HEK293 (cell line): ENCODE results near the gene KRTAP9-8.
"Not testable (repeated sequence)": the region's sequence is repeated elsewhere in the genome, so short reads cannot be mapped to it uniquely, and the experiment has no call there.

Source experiments
- CTCF ChIA-PET: fragments of 350-600 bp; formaldehyde crosslinking; extraction: SDS; loops from one replicate; lab custom pipeline; 2021; ENCODE audit warnings: antibody characterized with exemption; lab: Yijun Ruan, JAX
- POLR2A ChIA-PET: fragments of 300-600 bp; formaldehyde crosslinking; extraction: SDS; loops from one replicate; lab custom pipeline; 2020; ENCODE audit warnings: antibody characterized with exemption, inconsistent platforms; lab: Yijun Ruan, JAX
- H3K27ac ChIP-seq: fragments of 200-500 bp; sonication (Bioruptor generic); 2 replicates; pipeline ENCODE4 v1.5.1; 2014; ENCODE audit warnings: low read depth, low read length, control low read depth, inconsistent platforms; ENCODE audit errors: extremely low read depth
- H3K36me3 ChIP-seq, 2 experiments: fragments of 200-500 bp in 1 of 2; sonication (Bioruptor generic) in 1 of 2; 1 replicate in 1 of 2; 2 replicates in 1 of 2; pipeline ENCODE4 v1.5.1; 2014 to 2017; ENCODE audit warnings: inconsistent platforms in 2 of 2, low read length in 2 of 2; ENCODE audit not compliant: control insufficient read depth in 2 of 2, insufficient read depth in 1 of 2
- H3K4me1 ChIP-seq: fragments of 200-500 bp; sonication (Bioruptor generic); 2 replicates; pipeline ENCODE4 v1.5.1; 2014; ENCODE audit warnings: mild to moderate bottlenecking, low read length, inconsistent platforms; ENCODE audit not compliant: control insufficient read depth, insufficient read depth
- H3K4me3 ChIP-seq: 2 replicates; pipeline ENCODE4 v1.5.1; 2011; ENCODE audit warnings: low read depth, mild to moderate bottlenecking, control low read depth, low read length, moderate library complexity
- H3K9me3 ChIP-seq: fragments of 200-500 bp; sonication (Bioruptor generic); 2 replicates; pipeline ENCODE4 v1.5.1; 2014; ENCODE audit warnings: low read depth, low read length, inconsistent platforms; ENCODE audit not compliant: control insufficient read depth, insufficient read depth
- EGR2 ChIP-seq: fragments of 450-650 bp; formaldehyde crosslinking; IDR thresholded peaks from 2 replicates; pipeline ENCODE4 v1.5.1; 2016; ENCODE audit warnings: low read depth, missing biosample characterization, missing genetic modification characterization
- GLI4 ChIP-seq: fragments of 450-650 bp; formaldehyde crosslinking; IDR thresholded peaks from 2 replicates; pipeline ENCODE4 v1.5.1; 2016; ENCODE audit warnings: missing biosample characterization, missing genetic modification characterization
- KLF1 ChIP-seq: fragments of 450-650 bp; formaldehyde crosslinking; IDR thresholded peaks from 2 replicates; pipeline ENCODE4 v1.5.1; 2016; ENCODE audit warnings: missing biosample characterization, missing genetic modification characterization
- SCRT1 ChIP-seq: fragments of 450-650 bp; formaldehyde crosslinking; IDR thresholded peaks from 2 replicates; pipeline ENCODE4 v1.5.1; 2016; ENCODE audit warnings: missing biosample characterization, missing genetic modification characterization, borderline replicate concordance
- SP2 ChIP-seq: fragments of 450-650 bp; formaldehyde crosslinking; IDR thresholded peaks from 2 replicates; pipeline ENCODE4 v1.5.1; 2016; ENCODE audit warnings: missing biosample characterization, missing genetic modification characterization
- ZIC2 ChIP-seq: fragments of 450-650 bp; formaldehyde crosslinking; IDR thresholded peaks from 2 replicates; pipeline ENCODE4 v1.5.1; 2016; ENCODE audit warnings: missing biosample characterization, missing genetic modification characterization
- ZNF10 ChIP-seq: fragments of 450-650 bp; formaldehyde crosslinking; IDR thresholded peaks from 2 replicates; pipeline ENCODE4 v1.5.1; 2017; ENCODE audit warnings: missing biosample characterization, missing genetic modification characterization
- ZNF138 ChIP-seq: fragments of 450-650 bp; formaldehyde crosslinking; IDR thresholded peaks from 2 replicates; pipeline ENCODE4 v1.5.1; 2016; ENCODE audit warnings: missing biosample characterization, missing genetic modification characterization, borderline replicate concordance
- ZNF174 ChIP-seq: fragments of 450-650 bp; formaldehyde crosslinking; IDR thresholded peaks from 2 replicates; pipeline ENCODE4 v1.5.0; 2017; ENCODE audit warnings: missing biosample characterization, mild to moderate bottlenecking, missing genetic modification characterization
- ZNF239 ChIP-seq: fragments of 450-650 bp; formaldehyde crosslinking; IDR thresholded peaks from 2 replicates; pipeline ENCODE4 v1.5.1; 2016; ENCODE audit warnings: missing biosample characterization, missing genetic modification characterization
- ZNF354C ChIP-seq: fragments of 450-650 bp; formaldehyde crosslinking; IDR thresholded peaks from 2 replicates; pipeline ENCODE4 v1.5.1; 2016; ENCODE audit warnings: missing biosample characterization, missing genetic modification characterization, low read depth, borderline replicate concordance
- ZNF366 ChIP-seq: fragments of 450-650 bp; formaldehyde crosslinking; conservative IDR thresholded peaks from 2 replicates; pipeline ENCODE4 v1.5.1; 2016; ENCODE audit warnings: missing biosample characterization, missing genetic modification characterization
- ZNF394 ChIP-seq: fragments of 450-650 bp; formaldehyde crosslinking; IDR thresholded peaks from 2 replicates; pipeline ENCODE4 v1.5.1; 2016; ENCODE audit warnings: missing biosample characterization, missing genetic modification characterization, mild to moderate bottlenecking, moderate library complexity, borderline replicate concordance
- ZNF473 ChIP-seq: fragments of 450-650 bp; formaldehyde crosslinking; IDR thresholded peaks from 2 replicates; pipeline ENCODE4 v1.5.1; 2017; ENCODE audit warnings: missing biosample characterization, missing genetic modification characterization
- ZNF549 ChIP-seq: fragments of 450-650 bp; IDR thresholded peaks from 2 replicates; pipeline ENCODE4 v1.5.1; 2018; ENCODE audit warnings: missing biosample characterization, missing genetic modification characterization, mild to moderate bottlenecking, inconsistent platforms, moderate library complexity
- ZNF561 ChIP-seq: fragments of 450-650 bp; IDR thresholded peaks from 2 replicates; pipeline ENCODE4 v1.5.1; 2018; ENCODE audit warnings: missing biosample characterization, missing genetic modification characterization, borderline replicate concordance
- ZNF596 ChIP-seq: fragments of 450-650 bp; IDR thresholded peaks from 2 replicates; pipeline ENCODE4 v1.5.0; 2018; ENCODE audit warnings: missing biosample characterization, mild to moderate bottlenecking, missing genetic modification characterization, moderate library complexity
- ZNF76 ChIP-seq: fragments of 450-650 bp; formaldehyde crosslinking; IDR thresholded peaks from 2 replicates; pipeline ENCODE4; 2016; ENCODE audit warnings: low read depth, missing biosample characterization, missing genetic modification characterization, borderline replicate concordance
- ZNF791 ChIP-seq: fragments of 450-650 bp; formaldehyde crosslinking; IDR thresholded peaks from 2 replicates; pipeline ENCODE4 v1.5.1; 2016; ENCODE audit warnings: missing biosample characterization, missing genetic modification characterization
- ZNF837 ChIP-seq: fragments of 450-650 bp; formaldehyde crosslinking; IDR thresholded peaks from 2 replicates; pipeline ENCODE4 v1.5.1; 2016; ENCODE audit warnings: missing biosample characterization, missing genetic modification characterization
- TF ChIP-seq, protein P1 (sequence below): fragments of 450-650 bp; formaldehyde crosslinking; IDR thresholded peaks from 2 replicates; pipeline ENCODE4 v1.5.1; 2016; ENCODE audit warnings: missing biosample characterization, missing genetic modification characterization, borderline replicate concordance
- TF ChIP-seq, protein P2 (sequence below): fragments of 450-650 bp; formaldehyde crosslinking; IDR thresholded peaks from 2 replicates; pipeline ENCODE4 v1.5.1; 2016; ENCODE audit warnings: missing biosample characterization, missing genetic modification characterization

Gene KRTAP9-8

DNA sequence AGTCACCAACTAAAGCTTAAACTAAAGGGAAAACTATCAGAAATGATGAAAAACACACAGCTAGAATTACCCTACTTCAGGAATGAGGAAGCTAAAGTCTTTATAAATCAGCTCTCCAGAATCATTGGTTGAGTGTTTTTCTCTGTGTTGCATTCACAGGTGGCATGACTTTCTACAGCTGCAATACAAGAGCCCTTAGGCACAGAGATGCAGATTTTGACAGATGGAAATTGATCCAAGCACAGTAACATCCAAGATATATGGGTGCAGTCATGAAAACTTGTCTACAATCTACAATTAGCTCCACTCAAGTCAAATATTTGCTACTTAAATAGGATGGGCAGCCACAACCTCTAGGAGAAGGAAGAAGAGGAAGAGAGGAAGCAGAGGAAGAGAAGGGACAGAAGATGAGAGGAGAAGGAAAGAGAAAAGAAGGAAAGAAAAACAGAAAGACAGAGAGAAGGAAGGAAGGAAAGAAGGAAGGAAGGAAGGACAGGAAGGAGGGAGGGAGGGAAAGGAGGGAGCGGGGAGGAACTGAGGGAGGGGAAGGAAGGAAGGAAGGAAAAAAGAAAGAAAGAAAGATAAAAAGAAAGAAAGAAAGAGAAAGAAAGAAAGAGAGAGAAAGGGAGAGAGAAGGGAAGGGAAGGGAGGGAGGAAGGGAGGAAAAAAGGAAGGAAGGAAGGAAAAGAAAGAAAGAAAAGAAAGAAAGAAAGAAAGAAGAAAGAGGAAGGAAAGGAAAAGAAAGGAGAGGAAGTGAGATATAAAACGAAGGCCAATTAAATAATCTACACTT is 9.4 kb downstream of the KRTAP9-8 start:
- CTCF ChIA-PET, result interaction anchor here (0.6 to 0.7 kb wide), 2 partner anchors 333 to 678 kb away, joined by 3 to 5 read pairs; no protein-coding TSS in a partner anchor
- H3K36me3 ChIP-seq, POLR2A ChIA-PET: not testable (repeated sequence)

DNA sequence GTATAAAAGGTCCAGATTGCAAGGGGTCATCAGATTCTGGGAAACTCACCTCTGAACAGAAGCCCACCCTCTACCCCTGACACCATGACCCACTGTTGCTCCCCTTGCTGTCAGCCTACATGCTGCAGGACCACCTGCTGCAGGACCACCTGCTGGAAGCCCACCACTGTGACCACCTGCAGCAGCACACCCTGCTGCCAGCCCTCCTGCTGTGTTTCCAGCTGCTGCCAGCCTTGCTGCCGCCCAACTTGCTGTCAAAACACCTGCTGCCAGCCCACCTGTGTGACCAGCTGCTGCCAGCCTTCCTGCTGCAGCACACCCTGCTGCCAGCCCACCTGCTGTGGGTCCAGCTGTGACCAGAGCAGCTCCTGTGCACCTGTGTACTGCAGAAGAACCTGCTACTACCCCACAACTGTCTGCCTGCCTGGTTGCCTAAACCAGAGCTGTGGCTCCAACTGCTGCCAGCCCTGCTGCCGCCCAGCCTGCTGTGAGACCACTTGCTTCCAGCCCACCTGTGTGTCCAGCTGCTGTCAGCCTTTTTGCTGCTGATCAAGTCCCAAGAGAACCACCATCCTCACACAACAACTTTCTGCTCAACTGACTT is 11.9 kb downstream of the KRTAP9-8 start, which contains the start of gene KRTAP9-4:
Gene KRTAP9-4, plus strand, starts transcription at position 51 of the 604 bp plus-strand sequence. Its CDS starts 34 bp downstream, at position 85.
- H3K4me3 ChIP-seq, H3K4me1 ChIP-seq, POLR2A ChIA-PET, H3K27ac ChIP-seq, H3K36me3 ChIP-seq: not testable (repeated sequence)
- CTCF ChIA-PET, result interaction anchor here (0.6 kb wide), 1 partner anchor 300 kb away, joined by 4 read pairs; no protein-coding TSS in a partner anchor
- TF ChIP-seq ZIC2 (peak; percentile 73), SCRT1 (tag by site-specific recombination) (peak; percentile 56; the same call in 1 of the 2 replicates)
- TF ChIP-seq, all 188 proteins: peak for 2; not testable (repeated sequence) for 186
- H3K9me3 ChIP-seq, result not testable (repeated sequence)

More for the DNA sequence above, 9.4 kb downstream of the KRTAP9-8 start:
- peak; percentile 58 for TF ChIP-seq ZNF366 (tag by site-specific recombination)
- not testable (repeated sequence) for H3K9me3 ChIP-seq, H3K27ac ChIP-seq, H3K4me3 ChIP-seq, H3K4me1 ChIP-seq

DNA sequence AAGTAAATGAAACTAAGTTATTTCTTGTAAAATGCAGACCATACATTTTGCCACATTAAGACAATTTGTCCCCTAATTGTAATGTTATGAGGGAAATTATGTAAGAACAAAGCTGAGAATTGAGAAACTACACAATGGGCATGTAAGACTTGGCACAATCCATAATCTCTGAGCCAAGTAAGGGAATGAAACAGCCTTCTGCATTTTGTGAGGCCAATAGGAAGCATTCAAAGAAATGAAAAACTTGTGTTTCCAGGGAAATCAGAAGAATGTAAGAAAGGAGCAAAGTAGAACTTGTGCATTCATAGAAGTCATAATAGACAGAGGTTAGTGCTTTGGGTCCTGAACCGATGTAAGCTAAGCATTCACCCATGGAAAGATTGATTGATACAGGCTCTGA is 13.5 kb downstream of the KRTAP9-8 start:
- no peaks in the 10 kb centered on the region for H3K9me3 ChIP-seq
- ChIA-PET POLR2A (no interaction called here), CTCF (interaction anchor here (0.6 kb wide), 1 partner anchor 258 kb away, joined by 3 read pairs; no protein-coding TSS in a partner anchor)
- no peaks in the 10 kb centered on the region for H3K4me1 ChIP-seq
- no peak overlapping the region for H3K4me3 ChIP-seq
- H3K27ac ChIP-seq, result no peak overlapping the region
- H3K36me3 ChIP-seq, result no peaks in the 10 kb centered on the region
- TF ChIP-seq, protein P1, sequence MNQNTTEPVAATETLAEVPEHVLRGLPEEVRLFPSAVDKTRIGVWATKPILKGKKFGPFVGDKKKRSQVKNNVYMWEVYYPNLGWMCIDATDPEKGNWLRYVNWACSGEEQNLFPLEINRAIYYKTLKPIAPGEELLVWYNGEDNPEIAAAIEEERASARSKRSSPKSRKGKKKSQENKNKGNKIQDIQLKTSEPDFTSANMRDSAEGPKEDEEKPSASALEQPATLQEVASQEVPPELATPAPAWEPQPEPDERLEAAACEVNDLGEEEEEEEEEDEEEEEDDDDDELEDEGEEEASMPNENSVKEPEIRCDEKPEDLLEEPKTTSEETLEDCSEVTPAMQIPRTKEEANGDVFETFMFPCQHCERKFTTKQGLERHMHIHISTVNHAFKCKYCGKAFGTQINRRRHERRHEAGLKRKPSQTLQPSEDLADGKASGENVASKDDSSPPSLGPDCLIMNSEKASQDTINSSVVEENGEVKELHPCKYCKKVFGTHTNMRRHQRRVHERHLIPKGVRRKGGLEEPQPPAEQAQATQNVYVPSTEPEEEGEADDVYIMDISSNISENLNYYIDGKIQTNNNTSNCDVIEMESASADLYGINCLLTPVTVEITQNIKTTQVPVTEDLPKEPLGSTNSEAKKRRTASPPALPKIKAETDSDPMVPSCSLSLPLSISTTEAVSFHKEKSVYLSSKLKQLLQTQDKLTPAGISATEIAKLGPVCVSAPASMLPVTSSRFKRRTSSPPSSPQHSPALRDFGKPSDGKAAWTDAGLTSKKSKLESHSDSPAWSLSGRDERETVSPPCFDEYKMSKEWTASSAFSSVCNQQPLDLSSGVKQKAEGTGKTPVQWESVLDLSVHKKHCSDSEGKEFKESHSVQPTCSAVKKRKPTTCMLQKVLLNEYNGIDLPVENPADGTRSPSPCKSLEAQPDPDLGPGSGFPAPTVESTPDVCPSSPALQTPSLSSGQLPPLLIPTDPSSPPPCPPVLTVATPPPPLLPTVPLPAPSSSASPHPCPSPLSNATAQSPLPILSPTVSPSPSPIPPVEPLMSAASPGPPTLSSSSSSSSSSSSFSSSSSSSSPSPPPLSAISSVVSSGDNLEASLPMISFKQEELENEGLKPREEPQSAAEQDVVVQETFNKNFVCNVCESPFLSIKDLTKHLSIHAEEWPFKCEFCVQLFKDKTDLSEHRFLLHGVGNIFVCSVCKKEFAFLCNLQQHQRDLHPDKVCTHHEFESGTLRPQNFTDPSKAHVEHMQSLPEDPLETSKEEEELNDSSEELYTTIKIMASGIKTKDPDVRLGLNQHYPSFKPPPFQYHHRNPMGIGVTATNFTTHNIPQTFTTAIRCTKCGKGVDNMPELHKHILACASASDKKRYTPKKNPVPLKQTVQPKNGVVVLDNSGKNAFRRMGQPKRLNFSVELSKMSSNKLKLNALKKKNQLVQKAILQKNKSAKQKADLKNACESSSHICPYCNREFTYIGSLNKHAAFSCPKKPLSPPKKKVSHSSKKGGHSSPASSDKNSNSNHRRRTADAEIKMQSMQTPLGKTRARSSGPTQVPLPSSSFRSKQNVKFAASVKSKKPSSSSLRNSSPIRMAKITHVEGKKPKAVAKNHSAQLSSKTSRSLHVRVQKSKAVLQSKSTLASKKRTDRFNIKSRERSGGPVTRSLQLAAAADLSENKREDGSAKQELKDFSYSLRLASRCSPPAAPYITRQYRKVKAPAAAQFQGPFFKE (tag by site-specific recombination), result no peak
- TF ChIP-seq KLF1 (tag by site-specific recombination) (no peak), ZNF138 (tag by site-specific recombination) (no peak), ZNF596 (no peak), GLI4 (tag by site-specific recombination) (no peak), ZNF473 (tag by site-specific recombination) (no peak), ZNF10 (no peak), ZNF549 (tag by site-specific recombination) (no peak), ZNF394 (tag by site-specific recombination) (no peak), ZNF239 (tag by site-specific recombination) (no peak), ZNF76 (no peak), SP2 (tag by site-specific recombination) (no peak), EGR2 (tag by site-specific recombination) (no peak), ZNF837 (no peak), ZNF791 (tag by site-specific recombination) (no peak), ZNF561 (tag by site-specific recombination) (no peak), ZNF174 (tag by site-specific recombination) (no peak), ZNF354C (tag by site-specific recombination) (no peak)
- TF ChIP-seq, protein P2, sequence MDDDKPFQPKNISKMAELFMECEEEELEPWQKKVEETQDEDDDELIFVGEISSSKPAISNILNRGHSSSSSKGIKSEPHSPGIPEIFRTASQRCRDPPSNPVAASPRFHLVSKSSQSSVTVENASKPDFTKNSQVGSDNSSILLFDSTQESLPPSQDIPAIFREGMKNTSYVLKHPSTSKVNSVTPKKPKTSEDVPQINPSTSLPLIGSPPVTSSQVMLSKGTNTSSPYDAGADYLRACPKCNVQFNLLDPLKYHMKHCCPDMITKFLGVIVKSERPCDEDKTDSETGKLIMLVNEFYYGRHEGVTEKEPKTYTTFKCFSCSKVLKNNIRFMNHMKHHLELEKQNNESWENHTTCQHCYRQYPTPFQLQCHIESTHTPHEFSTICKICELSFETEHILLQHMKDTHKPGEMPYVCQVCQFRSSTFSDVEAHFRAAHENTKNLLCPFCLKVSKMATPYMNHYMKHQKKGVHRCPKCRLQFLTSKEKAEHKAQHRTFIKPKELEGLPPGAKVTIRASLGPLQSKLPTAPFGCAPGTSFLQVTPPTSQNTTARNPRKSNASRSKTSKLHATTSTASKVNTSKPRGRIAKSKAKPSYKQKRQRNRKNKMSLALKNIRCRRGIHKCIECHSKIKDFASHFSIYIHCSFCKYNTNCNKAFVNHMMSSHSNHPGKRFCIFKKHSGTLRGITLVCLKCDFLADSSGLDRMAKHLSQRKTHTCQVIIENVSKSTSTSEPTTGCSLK (tag by site-specific recombination), result no peak
